Neural progenitor cell (in vitro differentiated cells): ENCODE results near the gene DENND4A. TPM values are rescaled to one million over a fixed set of nuclear protein-coding genes. Genes with fewer than 3 reads are reported as not detected.

Source experiments
- DNase-seq: peaks from one replicate; pipeline ENCODE4 v3.0.0-alpha.2; 2016; ENCODE audit warnings: low spot score
- H2AFZ ChIP-seq: fragments of 200-600 bp; sonication (generic); replicated peaks from 2 replicates; pipeline ENCODE4 v1.6.1; 2016; ENCODE audit warnings: antibody characterized with exemption
- H3F3A ChIP-seq: fragments of 200-600 bp; sonication (generic); 2 replicates; pipeline ENCODE4 v1.6.1; 2016; ENCODE audit warnings: antibody characterized with exemption, low read depth
- H3K27ac ChIP-seq: fragments of 200-600 bp; sonication (generic); 2 replicates; pipeline ENCODE4 v1.5.1; 2016; ENCODE audit warnings: mild to moderate bottlenecking
- H3K27me3 ChIP-seq: fragments of 200-600 bp; sonication (generic); 2 replicates; pipeline ENCODE4 v1.6.1; 2016; ENCODE audit warnings: mild to moderate bottlenecking, moderate library complexity
- H3K36me3 ChIP-seq: fragments of 200-600 bp; sonication (generic); 2 replicates; pipeline ENCODE4 v1.5.1; 2016
- H3K4me1 ChIP-seq: fragments of 200-600 bp; sonication (generic); 2 replicates; pipeline ENCODE4 v1.6.1; 2016; ENCODE audit warnings: mixed run types
- H3K4me2 ChIP-seq: fragments of 200-600 bp; sonication (generic); 2 replicates; pipeline ENCODE4 v1.6.1; 2016
- H3K4me3 ChIP-seq: fragments of 200-600 bp; sonication (generic); 2 replicates; pipeline ENCODE4 v1.5.1; 2016
- H3K79me2 ChIP-seq: fragments of 200-600 bp; sonication (generic); 2 replicates; pipeline ENCODE4 v1.6.1; 2016; ENCODE audit warnings: low read depth
- H3K9ac ChIP-seq: fragments of 200-600 bp; sonication (generic); 2 replicates; pipeline ENCODE4 v1.6.1; 2016
- H3K9me3 ChIP-seq: fragments of 200-600 bp; sonication (generic); 2 replicates; pipeline ENCODE4 v1.5.1; 2016; ENCODE audit warnings: low read depth
- H4K20me1 ChIP-seq: fragments of 200-600 bp; sonication (generic); 2 replicates; pipeline ENCODE4 v1.6.1; 2016; ENCODE audit warnings: low read depth
- H3K27ac Mint-ChIP-seq: 3 replicates; pipeline ENCODE4 v1.8.0; 2021; ENCODE audit warnings: mixed read lengths
- H3K27me3 Mint-ChIP-seq: 2 replicates; pipeline ENCODE4 v1.8.0; 2022; ENCODE audit warnings: low read depth, mild to moderate bottlenecking, inconsistent platforms, moderate library complexity, mixed read lengths; ENCODE audit not compliant: insufficient read depth
- H3K36me3 Mint-ChIP-seq: 3 replicates; pipeline ENCODE4 v1.8.0; 2021; ENCODE audit warnings: mixed read lengths
- H3K4me1 Mint-ChIP-seq: 3 replicates; pipeline ENCODE4 v1.8.0; 2021; ENCODE audit warnings: mixed read lengths
- H3K4me3 Mint-ChIP-seq: 3 replicates; pipeline ENCODE4 v1.8.0; 2021; ENCODE audit warnings: mild to moderate bottlenecking, moderate library complexity, mixed read lengths
- H3K9me3 Mint-ChIP-seq: 3 replicates; pipeline ENCODE4 v1.8.0; 2020; ENCODE audit warnings: mixed read lengths
- EZH2 ChIP-seq: fragments of 200-600 bp; sonication (generic); IDR thresholded peaks from 2 replicates; pipeline ENCODE4 v1.6.1; 2017; ENCODE audit warnings: antibody characterized with exemption, mild to moderate bottlenecking, moderate library complexity
- EZH2phosphoT487 ChIP-seq: fragments of 200-600 bp; sonication (generic); IDR thresholded peaks from 2 replicates; pipeline ENCODE4 v1.6.1; 2017; ENCODE audit warnings: antibody characterized with exemption
- total RNA-seq: library from RNA; depleted of rRNA; stranded (reverse); fragments of >200 nt; gene quantifications from 2 replicates; pipeline ENCODE4 v1.2.3, GENCODE V29; 2015; ENCODE audit warnings: low replicate concordance
- TF ChIP-seq, protein P1 (sequence below): fragments of 200-600 bp; sonication (generic); IDR thresholded peaks from 2 replicates; pipeline ENCODE4 v1.5.1; 2017; ENCODE audit warnings: antibody characterized with exemption, mild to moderate bottlenecking

DENND4A gene
- total RNA-seq, 1 donor from 2014 or later = 4.8 TPM

- H3K27ac ChIP-seq = no peak overlapping the region
- H4K20me1 ChIP-seq = no peaks in the 10 kb centered on the region
- H3K4me2 ChIP-seq = no peak overlapping the region
- no peaks in the 10 kb centered on the region for H3K79me2 ChIP-seq
- Mint-ChIP-seq H3K27ac (no peak overlapping the region), H3K4me3 (no peak overlapping the region), H3K36me3 (no peaks in the 10 kb centered on the region), H3K27me3 (peaks cover 2% of the 10 kb centered on the region), H3K9me3 (no peaks in the 10 kb centered on the region), H3K4me1 (no peaks in the 10 kb centered on the region)
- H3K4me3 ChIP-seq = no peak overlapping the region
- H3K9me3 ChIP-seq = no peaks in the 10 kb centered on the region
- no peaks in the 10 kb centered on the region for H3K27me3 ChIP-seq
- no peaks in the 10 kb centered on the region for H3F3A ChIP-seq
- DNase-seq = no peak
- no peak overlapping the region for H2AFZ ChIP-seq
- no peaks in the 10 kb centered on the region for H3K4me1 ChIP-seq
- TF ChIP-seq EZH2phosphoT487 = no peak
- no peak overlapping the region for H3K9ac ChIP-seq
- H3K36me3 ChIP-seq = no peaks in the 10 kb centered on the region
Observed at GRCh38 chr15:65675551-65675950, 116.5 kb downstream of the DENND4A start.

DNA sequence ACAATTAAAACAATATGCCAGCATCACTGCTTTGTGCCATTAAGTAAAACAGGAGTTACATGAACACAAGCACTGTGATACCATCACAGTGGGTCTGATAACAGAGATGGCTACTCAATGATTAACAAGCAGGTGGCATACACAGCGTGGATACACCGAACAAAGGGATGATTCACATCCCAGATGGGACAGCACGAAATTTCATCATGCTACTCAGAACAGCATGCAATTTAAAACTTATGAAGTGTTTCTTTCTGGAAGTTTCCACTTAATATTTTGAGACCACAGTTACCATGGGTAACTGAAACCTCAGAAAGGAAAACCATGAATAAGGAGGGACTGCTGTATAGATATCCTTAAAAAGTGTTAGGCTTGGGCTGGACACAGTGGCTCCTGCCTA, 125.8 kb downstream of the DENND4A start:
- H3K9me3 ChIP-seq = no peaks in the 10 kb centered on the region

GRCh38 chr15:65663521-65663920, 128.6 kb downstream of the DENND4A start:
- Mint-ChIP-seq H3K27ac (no peak overlapping the region), H3K36me3 (no peaks in the 10 kb centered on the region), H3K4me1 (no peaks in the 10 kb centered on the region), H3K9me3 (no peaks in the 10 kb centered on the region), H3K4me3 (no peak overlapping the region), H3K27me3 (no peaks in the 10 kb centered on the region)
- H3K4me1 ChIP-seq = no peaks in the 10 kb centered on the region
- no peaks in the 10 kb centered on the region for H4K20me1 ChIP-seq
- H3K79me2 ChIP-seq = no peaks in the 10 kb centered on the region
- TF ChIP-seq, protein P1, sequence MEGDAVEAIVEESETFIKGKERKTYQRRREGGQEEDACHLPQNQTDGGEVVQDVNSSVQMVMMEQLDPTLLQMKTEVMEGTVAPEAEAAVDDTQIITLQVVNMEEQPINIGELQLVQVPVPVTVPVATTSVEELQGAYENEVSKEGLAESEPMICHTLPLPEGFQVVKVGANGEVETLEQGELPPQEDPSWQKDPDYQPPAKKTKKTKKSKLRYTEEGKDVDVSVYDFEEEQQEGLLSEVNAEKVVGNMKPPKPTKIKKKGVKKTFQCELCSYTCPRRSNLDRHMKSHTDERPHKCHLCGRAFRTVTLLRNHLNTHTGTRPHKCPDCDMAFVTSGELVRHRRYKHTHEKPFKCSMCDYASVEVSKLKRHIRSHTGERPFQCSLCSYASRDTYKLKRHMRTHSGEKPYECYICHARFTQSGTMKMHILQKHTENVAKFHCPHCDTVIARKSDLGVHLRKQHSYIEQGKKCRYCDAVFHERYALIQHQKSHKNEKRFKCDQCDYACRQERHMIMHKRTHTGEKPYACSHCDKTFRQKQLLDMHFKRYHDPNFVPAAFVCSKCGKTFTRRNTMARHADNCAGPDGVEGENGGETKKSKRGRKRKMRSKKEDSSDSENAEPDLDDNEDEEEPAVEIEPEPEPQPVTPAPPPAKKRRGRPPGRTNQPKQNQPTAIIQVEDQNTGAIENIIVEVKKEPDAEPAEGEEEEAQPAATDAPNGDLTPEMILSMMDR = no peak
- no peak for TF ChIP-seq EZH2phosphoT487
- no peak for TF ChIP-seq EZH2
- no peak overlapping the region for H3K4me2 ChIP-seq
- DNase-seq = no peak
- no peak overlapping the region for H3K9ac ChIP-seq
- no peak overlapping the region for H2AFZ ChIP-seq
- no peaks in the 10 kb centered on the region for H3K9me3 ChIP-seq
- H3K27ac ChIP-seq = no peak overlapping the region
- H3K27me3 ChIP-seq = no peaks in the 10 kb centered on the region
- H3K36me3 ChIP-seq = no peaks in the 10 kb centered on the region
- H3K4me3 ChIP-seq = no peak overlapping the region
- peaks cover 4% of the 10 kb centered on the region for H3F3A ChIP-seq

More for the DNA sequence above, 125.8 kb downstream of the DENND4A start:
- Mint-ChIP-seq H3K27ac (no peak overlapping the region), H3K4me3 (no peak overlapping the region), H3K36me3 (no peaks in the 10 kb centered on the region), H3K9me3 (no peaks in the 10 kb centered on the region), H3K4me1 (no peaks in the 10 kb centered on the region), H3K27me3 (no peaks in the 10 kb centered on the region)
- peaks cover 4% of the 10 kb centered on the region for H3F3A ChIP-seq
- H4K20me1 ChIP-seq = no peaks in the 10 kb centered on the region
- no peaks in the 10 kb centered on the region for H3K27me3 ChIP-seq
- TF ChIP-seq EZH2 = no peak
- TF ChIP-seq EZH2phosphoT487 = no peak
- TF ChIP-seq, protein P1 = no peak
- no peak for DNase-seq
- no peak overlapping the region for H3K4me2 ChIP-seq
- H3K36me3 ChIP-seq = no peaks in the 10 kb centered on the region
- no peak overlapping the region for H3K4me3 ChIP-seq
- no peaks in the 10 kb centered on the region for H3K4me1 ChIP-seq
- no peak overlapping the region for H2AFZ ChIP-seq
- H3K79me2 ChIP-seq = no peaks in the 10 kb centered on the region
- H3K9ac ChIP-seq = no peak overlapping the region
- no peak overlapping the region for H3K27ac ChIP-seq

DNA sequence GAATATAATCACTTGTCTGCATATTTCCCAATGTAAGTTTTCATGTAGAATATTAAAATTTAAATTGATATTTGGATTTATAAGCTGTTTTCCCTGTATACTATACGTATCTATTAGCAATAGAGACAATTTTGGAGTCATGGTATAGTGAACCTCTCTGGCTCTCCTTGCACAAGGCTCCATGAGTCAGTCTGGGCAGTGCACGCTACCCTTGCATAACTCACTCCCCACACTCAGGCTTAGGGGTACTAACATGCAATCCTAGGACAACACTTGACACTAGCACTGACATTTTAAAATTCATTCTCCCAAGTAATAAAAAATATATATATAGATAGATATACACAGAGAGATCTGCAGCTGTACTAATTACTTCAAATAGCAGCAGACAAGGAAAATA, 131.2 kb downstream of the DENND4A start:
- Mint-ChIP-seq H3K9me3 (no peaks in the 10 kb centered on the region), H3K4me3 (no peak overlapping the region), H3K4me1 (no peaks in the 10 kb centered on the region), H3K36me3 (no peaks in the 10 kb centered on the region), H3K27ac (no peak overlapping the region), H3K27me3 (no peaks in the 10 kb centered on the region)
- Histone ChIP-seq H3K4me3 (no peak overlapping the region), H3K79me2 (no peaks in the 10 kb centered on the region), H3K27me3 (no peaks in the 10 kb centered on the region), H2AFZ (no peak overlapping the region), H3K27ac (no peak overlapping the region), H3K9ac (no peak overlapping the region), H3K9me3 (no peaks in the 10 kb centered on the region), H3K4me2 (no peak overlapping the region), H3K4me1 (no peaks in the 10 kb centered on the region), H3K36me3 (no peaks in the 10 kb centered on the region), H4K20me1 (no peaks in the 10 kb centered on the region), H3F3A (peaks cover 4% of the 10 kb centered on the region)
- no peak for DNase-seq
- TF ChIP-seq, protein P1 = no peak
- no peak for TF ChIP-seq EZH2phosphoT487
